ENCODE results near the gene GARIN6. TPM values are rescaled to one million over a fixed set of nuclear protein-coding genes. Genes with fewer than 3 reads are reported as not detected.

Gene GARIN6
- total RNA-seq (2021) = not detected in 2 replicates
- Bru-seq, nascent RNA = not detected
- BruChase-seq, experiment 1, labeled RNA remaining after a 2-hour chase = not detected
- BruChase-seq, experiment 2, labeled RNA remaining after a 6-hour chase = not detected
- long read RNA-seq = 0 reads

DNA sequence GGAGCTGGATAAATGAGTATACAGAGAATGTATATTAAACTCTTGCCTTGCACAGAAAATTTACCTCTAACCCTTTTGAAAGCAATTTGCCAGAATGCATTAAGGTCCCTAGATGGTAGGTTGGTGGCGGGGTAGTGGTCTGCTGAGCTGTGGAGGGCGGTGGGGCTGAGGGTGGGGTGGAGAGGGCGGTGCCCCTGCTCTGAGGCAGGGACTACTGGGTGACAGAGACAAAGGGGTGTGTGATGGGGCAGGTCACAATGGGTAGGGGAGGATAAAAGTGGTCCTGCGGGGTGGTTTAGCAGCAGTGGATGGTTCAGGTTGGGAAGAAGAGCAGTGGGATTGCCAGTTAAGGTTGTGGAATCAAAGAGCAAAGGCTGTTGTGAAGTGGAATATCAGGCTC lies at the start of gene GARIN6:
GARIN6 (plus strand) TSS at position 301 of the 400 bp plus-strand sequence. CDS start 422 bp downstream, outside the sequence.
- no peaks in the 10 kb centered on the region for H4K20me1 ChIP-seq (ENCODE audit: insufficient read depth)
- H3K4me1 ChIP-seq (replicated peaks; ENCODE audit: insufficient read depth) = no peaks in the 10 kb centered on the region
- no TSS peak for BruUV-seq (replicated peaks)
- no peaks in the 10 kb centered on the region for H3K79me2 ChIP-seq (ENCODE audit: low read depth)
- H2AFZ ChIP-seq = no peak within 1 kb of the TSS
- ChIA-PET CTCF (no interaction called here), POLR2A (ENCODE audit: unreplicated experiment) (no interaction called here)
- no peaks in the 10 kb centered on the region for H3K36me3 ChIP-seq (ENCODE audit: low read depth)
- DNase-seq = no peak
- intact Hi-C loops (cut with micrococcal nuclease; ENCODE audit: unreplicated experiment) = no loop called here
- no peaks in the 10 kb centered on the region; the same call in 1 of the 2 replicates for H3K9me2 ChIP-seq (ENCODE audit: insufficient read depth)
- H3K9me3 ChIP-seq (ENCODE audit: insufficient read depth, low read depth) = no peaks in the 10 kb centered on the region
- H3K27ac ChIP-seq = no peak within 1 kb of the TSS
- H3K4me3 ChIP-seq = no peak within 1 kb of the TSS
- H3K4me2 ChIP-seq = no peak within 1 kb of the TSS
- no peak for TF ChIP-seq EZH2 (IDR thresholded peaks at IDR 0.05; ENCODE audit: low read depth)
- H3K27me3 ChIP-seq (ENCODE audit: insufficient read depth, low read depth) = peaks cover 8% of the 10 kb centered on the region
- no peaks in the 10 kb centered on the region for H3F3A ChIP-seq (ENCODE audit: insufficient read depth, low read depth)

DNA sequence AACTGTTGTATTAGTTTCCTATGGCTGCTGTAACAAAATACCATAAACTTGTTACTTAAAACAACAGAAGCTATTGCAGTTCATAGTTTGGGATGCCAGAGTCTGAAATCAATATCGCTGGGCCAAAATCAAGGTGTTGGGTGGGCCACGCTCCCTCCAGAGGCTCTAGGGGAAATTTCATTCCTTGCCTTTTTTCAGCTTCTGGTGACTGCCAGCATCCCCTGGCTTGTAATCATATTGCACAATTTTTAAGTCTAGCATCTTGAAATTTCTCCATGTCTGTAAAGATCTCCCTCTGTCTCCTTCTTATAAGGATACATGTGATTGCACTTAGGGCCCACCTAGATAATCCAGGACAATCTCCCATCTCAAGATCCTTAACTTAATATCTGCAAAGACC lies 48.8 kb upstream of the GARIN6 start:
- Histone ChIP-seq H3K9me3 (ENCODE audit: insufficient read depth, low read depth) (no peaks in the 10 kb centered on the region), H3K36me3 (ENCODE audit: low read depth) (no peaks in the 10 kb centered on the region), H3K4me1 (replicated peaks; ENCODE audit: insufficient read depth) (no peaks in the 10 kb centered on the region), H3K27me3 (ENCODE audit: insufficient read depth, low read depth) (no peaks in the 10 kb centered on the region), H3K79me2 (ENCODE audit: low read depth) (no peaks in the 10 kb centered on the region), H2AFZ (no peak overlapping the region), H3K4me2 (no peak overlapping the region), H3K4me3 (no peak overlapping the region), H3K27ac (no peak overlapping the region), H4K20me1 (ENCODE audit: insufficient read depth) (no peaks in the 10 kb centered on the region), H3F3A (ENCODE audit: insufficient read depth, low read depth) (no peaks in the 10 kb centered on the region), H3K9me2 (ENCODE audit: insufficient read depth) (no peaks in the 10 kb centered on the region)
- intact Hi-C loops (cut with micrococcal nuclease; ENCODE audit: unreplicated experiment) = no loop called here
- CTCF ChIA-PET = no interaction called here
- TF ChIP-seq, protein P1, sequence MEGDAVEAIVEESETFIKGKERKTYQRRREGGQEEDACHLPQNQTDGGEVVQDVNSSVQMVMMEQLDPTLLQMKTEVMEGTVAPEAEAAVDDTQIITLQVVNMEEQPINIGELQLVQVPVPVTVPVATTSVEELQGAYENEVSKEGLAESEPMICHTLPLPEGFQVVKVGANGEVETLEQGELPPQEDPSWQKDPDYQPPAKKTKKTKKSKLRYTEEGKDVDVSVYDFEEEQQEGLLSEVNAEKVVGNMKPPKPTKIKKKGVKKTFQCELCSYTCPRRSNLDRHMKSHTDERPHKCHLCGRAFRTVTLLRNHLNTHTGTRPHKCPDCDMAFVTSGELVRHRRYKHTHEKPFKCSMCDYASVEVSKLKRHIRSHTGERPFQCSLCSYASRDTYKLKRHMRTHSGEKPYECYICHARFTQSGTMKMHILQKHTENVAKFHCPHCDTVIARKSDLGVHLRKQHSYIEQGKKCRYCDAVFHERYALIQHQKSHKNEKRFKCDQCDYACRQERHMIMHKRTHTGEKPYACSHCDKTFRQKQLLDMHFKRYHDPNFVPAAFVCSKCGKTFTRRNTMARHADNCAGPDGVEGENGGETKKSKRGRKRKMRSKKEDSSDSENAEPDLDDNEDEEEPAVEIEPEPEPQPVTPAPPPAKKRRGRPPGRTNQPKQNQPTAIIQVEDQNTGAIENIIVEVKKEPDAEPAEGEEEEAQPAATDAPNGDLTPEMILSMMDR (conservative IDR thresholded peaks at IDR 0.05) = no peak
- no peak for TF ChIP-seq EZH2 (IDR thresholded peaks at IDR 0.05; ENCODE audit: low read depth)
- POLR2A ChIA-PET (ENCODE audit: unreplicated experiment) = no interaction called here
- no peak for DNase-seq
- no TSS peak for BruUV-seq (replicated peaks)

- BruUV-seq (replicated peaks) = no TSS peak
- Histone ChIP-seq H3K9me3 (ENCODE audit: insufficient read depth, low read depth) (no peaks in the 10 kb centered on the region), H3F3A (ENCODE audit: insufficient read depth, low read depth) (no peaks in the 10 kb centered on the region), H3K9me2 (ENCODE audit: insufficient read depth) (no peaks in the 10 kb centered on the region; the same call in 1 of the 2 replicates), H3K79me2 (ENCODE audit: low read depth) (no peaks in the 10 kb centered on the region), H3K4me1 (replicated peaks; ENCODE audit: insufficient read depth) (no peaks in the 10 kb centered on the region), H3K36me3 (ENCODE audit: low read depth) (no peaks in the 10 kb centered on the region), H3K4me3 (no peak overlapping the region), H2AFZ (no peak overlapping the region), H3K4me2 (no peak overlapping the region), H4K20me1 (ENCODE audit: insufficient read depth) (no peaks in the 10 kb centered on the region), H3K27me3 (ENCODE audit: insufficient read depth, low read depth) (no peaks in the 10 kb centered on the region), H3K27ac (no peak overlapping the region)
- DNase-seq = no peak
- no peak for TF ChIP-seq EZH2 (IDR thresholded peaks at IDR 0.05; ENCODE audit: low read depth)
- TF ChIP-seq, protein P1 (conservative IDR thresholded peaks at IDR 0.05) = no peak
- intact Hi-C loops (cut with micrococcal nuclease; ENCODE audit: unreplicated experiment) = no loop called here
- ChIA-PET POLR2A (ENCODE audit: unreplicated experiment) (no interaction called here), CTCF (no interaction called here)
Measured at GRCh38 chr12:99600388-99600787, 47.2 kb upstream of the GARIN6 start.

Data from PC-9 (cell line).